Hematopoietic multipotent progenitor cell treated with erythropoietin and hydrocortisone succinate and interleukin-3 and kit ligand, for 8 days (in vitro differentiated cells): ENCODE data around the gene CD300C.
"Not testable (repeated sequence)": the region's sequence is repeated elsewhere in the genome, so short reads cannot be mapped to it uniquely, and the experiment has no call there.

Source experiments
- DNase-seq: peaks from one replicate; pipeline ENCODE4 v3.0.0-alpha.2; 2015

The CD300C gene

DNA sequence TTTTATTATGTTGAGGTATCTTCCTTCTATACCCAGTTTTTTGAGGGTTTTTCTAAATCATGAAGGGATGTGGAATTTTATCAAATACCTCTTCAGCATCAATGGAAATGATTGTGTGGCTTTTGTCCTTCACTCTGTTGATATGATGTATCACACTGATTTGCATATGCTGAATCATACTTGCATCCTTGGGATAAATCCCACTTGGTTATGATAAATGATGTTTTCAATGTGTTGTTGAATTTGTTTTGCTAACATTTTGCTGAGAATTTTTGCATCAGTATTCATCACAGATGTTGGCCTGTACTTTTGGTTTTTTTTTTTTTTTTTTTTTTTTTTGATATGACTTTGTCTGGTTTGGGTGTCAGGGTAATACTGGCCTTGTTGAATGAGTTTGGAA lies 37.8 kb downstream of the CD300C start:
- DNase-seq = no peak

DNA sequence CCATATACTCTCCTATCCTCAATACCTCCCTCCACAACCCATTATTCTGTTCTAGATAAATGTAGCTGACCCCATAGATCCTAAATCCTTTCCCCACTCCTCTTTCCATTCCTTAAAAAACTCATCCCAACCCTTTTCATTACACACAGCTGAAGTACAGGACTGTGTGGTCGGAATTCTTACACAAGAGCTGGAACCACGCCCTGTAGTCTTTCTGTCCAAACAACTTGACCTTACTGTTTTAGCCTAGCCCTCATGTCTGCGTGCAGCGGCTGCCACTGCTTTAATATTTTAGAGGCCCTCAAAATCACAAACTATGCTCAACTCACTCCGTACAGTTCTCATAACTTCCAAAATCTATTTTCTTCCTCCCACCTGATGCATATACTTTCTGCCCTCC lies 42.0 kb downstream of the CD300C start:
- DNase-seq = not testable (repeated sequence)

DNA sequence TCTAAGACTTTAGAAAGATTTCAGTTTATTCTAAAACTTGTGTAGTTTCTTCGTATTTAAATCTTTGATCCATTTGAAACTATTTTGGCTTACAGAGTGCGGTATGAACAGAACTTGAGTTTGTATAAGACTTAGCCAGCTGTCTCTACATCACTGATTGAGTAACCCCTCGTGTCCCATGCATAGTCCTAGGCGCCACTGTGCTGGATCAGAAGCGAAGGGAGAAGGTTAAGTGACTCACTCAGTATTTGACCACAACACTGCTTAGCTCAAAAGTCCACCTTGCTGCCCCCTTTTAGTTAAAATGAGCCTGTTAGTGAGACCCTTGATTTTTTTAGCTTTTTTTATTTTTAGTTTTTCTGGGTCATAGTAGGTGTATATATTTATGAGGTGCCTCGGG lies 43.1 kb downstream of the CD300C start:
- DNase-seq = no peak

DNA sequence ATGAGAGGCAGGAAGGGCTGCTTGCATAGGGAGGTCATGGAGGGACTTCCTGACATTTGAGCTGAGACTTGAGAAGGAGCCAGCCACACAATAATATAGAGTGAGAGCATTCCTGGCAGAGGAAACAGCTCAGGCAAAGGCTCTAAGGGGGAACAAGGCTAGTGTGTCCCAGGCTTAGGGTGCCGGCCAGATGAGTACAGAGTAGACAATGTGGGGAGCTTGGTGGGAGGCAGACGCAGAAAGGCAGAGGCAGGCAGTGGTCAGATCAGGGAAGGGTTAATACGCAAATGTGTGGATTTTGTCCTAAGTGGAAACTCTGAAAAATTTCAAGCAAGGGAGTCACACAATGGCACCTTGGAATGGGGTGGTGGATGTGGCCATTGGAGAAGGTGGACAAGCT lies 45.9 kb downstream of the CD300C start:
- no peak for DNase-seq

DNA sequence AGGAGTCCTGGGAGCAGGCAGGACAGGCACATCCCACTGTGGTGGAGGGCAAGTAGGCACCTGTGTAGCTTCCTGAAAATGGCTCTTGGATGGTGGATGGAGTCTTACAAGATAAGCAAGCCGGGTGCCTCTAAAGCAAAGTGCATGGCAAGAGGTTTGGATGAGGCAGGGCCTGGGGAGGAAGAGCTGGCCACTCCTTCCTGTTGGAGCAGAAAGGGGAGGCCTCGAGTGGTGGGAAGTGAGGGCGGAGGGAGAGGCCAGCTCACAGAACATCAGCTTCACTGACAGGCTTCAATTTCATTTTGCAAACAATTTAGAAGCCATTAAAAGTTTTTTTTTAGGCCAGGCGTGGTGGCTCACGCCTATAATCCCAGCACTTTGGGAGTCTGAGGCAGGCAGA lies 48.4 kb downstream of the CD300C start:
- DNase-seq = no peak

DNA sequence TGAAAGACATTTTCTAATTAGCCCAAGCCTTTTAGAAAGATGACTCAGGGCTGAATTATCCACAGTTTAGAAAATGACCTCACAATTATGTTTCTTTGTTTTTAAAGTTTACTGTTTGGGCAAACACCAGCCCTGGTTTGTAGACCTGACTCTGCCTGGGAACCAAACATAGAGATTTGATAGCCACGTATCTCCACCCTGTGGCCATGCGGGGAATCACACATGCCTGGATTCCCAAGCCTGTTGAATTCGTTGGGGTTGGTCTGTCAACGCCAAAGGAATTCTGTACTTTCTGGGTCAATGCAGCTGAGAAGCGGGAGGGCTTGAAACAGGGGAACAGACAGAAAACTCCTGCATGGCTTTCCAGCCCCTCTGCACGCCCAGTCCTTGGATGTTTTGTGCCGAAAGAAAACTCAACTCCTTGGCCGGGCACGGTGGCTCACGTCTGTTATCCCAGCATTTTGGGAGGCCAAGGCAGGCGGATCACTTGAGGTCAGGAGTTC lies 52.5 kb downstream of the CD300C start:
- DNase-seq = peak; percentile 56

DNA sequence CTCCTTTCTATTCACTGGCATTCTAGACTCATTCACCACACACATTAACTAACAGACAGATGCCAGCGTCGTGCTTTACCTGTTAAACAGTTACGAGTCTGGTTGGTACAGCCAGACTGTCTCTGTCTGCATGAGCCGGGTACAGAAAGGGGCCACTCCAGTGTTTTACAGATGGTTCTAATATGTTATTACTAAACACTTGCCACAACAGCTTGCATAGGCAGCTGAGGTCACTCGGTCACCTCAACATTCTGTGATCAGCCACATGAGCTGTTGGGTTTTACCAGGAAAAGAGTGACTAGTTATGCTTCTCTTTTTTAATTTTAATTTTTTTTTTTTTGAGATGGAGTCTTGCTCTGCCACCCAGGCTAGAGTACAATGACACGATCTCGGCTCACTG lies 54.3 kb downstream of the CD300C start:
- DNase-seq = no peak
